ENCODE measurements around the gene RAB12. TPM values are rescaled to one million over a fixed set of nuclear protein-coding genes. Genes with fewer than 3 reads are reported as not detected.

Gene RAB12
- total RNA-seq, 4 donors from 2014 or later: 32.4 to 74.7 (median 41.3) TPM

- DNase-seq (ENCODE audit: low spot score) (no peak), ATAC-seq (ENCODE audit: low FRiP score) (no peak)
- TF ChIP-seq CTCF (IDR thresholded peaks at IDR 0.05): no peak
Observed at GRCh38 chr18:8673256-8674209, 64.3 kb downstream of the RAB12 start.

GRCh38 chr18:8675057-8675456, 65.8 kb downstream of the RAB12 start:
- TF ChIP-seq CTCF (IDR thresholded peaks at IDR 0.05): no peak
- no peak for DNase-seq (ENCODE audit: low spot score)
- ATAC-seq (ENCODE audit: low FRiP score): no peak

- no peak for DNase-seq (ENCODE audit: low spot score)
- no peak for TF ChIP-seq CTCF (IDR thresholded peaks at IDR 0.05)
- ATAC-seq (ENCODE audit: low FRiP score): no peak
Observed at GRCh38 chr18:8681196-8681595, 72.0 kb downstream of the RAB12 start.

GRCh38 chr18:8684577-8684976, 75.3 kb downstream of the RAB12 start:
- ATAC-seq (ENCODE audit: low FRiP score): no peak
- DNase-seq (ENCODE audit: low spot score): no peak
- TF ChIP-seq CTCF (IDR thresholded peaks at IDR 0.05): no peak

- TF ChIP-seq CTCF (IDR thresholded peaks at IDR 0.05): no peak
- DNase-seq (ENCODE audit: low spot score) (no peak), ATAC-seq (ENCODE audit: low FRiP score) (no peak)
Observed at GRCh38 chr18:8685141-8685913, 76.1 kb downstream of the RAB12 start.

- no peak for TF ChIP-seq CTCF (IDR thresholded peaks at IDR 0.05)
- DNase-seq (ENCODE audit: low spot score): no peak
- ATAC-seq (ENCODE audit: low FRiP score): no peak
Observed at GRCh38 chr18:8685914-8686216, 76.6 kb downstream of the RAB12 start.
